HG03460 (cell line): ENCODE measurements around the gene ZCCHC12.
"Not testable (repeated sequence)": the region's sequence is repeated elsewhere in the genome, so short reads cannot be mapped to it uniquely, and the experiment has no call there.

Experiments used
- ATAC-seq: cut with Tn5 transposase; IDR thresholded peaks from one replicate; pipeline ENCODE4 v1.9.1; 2021; ENCODE audit not compliant: unreplicated experiment

ZCCHC12 gene

DNA sequence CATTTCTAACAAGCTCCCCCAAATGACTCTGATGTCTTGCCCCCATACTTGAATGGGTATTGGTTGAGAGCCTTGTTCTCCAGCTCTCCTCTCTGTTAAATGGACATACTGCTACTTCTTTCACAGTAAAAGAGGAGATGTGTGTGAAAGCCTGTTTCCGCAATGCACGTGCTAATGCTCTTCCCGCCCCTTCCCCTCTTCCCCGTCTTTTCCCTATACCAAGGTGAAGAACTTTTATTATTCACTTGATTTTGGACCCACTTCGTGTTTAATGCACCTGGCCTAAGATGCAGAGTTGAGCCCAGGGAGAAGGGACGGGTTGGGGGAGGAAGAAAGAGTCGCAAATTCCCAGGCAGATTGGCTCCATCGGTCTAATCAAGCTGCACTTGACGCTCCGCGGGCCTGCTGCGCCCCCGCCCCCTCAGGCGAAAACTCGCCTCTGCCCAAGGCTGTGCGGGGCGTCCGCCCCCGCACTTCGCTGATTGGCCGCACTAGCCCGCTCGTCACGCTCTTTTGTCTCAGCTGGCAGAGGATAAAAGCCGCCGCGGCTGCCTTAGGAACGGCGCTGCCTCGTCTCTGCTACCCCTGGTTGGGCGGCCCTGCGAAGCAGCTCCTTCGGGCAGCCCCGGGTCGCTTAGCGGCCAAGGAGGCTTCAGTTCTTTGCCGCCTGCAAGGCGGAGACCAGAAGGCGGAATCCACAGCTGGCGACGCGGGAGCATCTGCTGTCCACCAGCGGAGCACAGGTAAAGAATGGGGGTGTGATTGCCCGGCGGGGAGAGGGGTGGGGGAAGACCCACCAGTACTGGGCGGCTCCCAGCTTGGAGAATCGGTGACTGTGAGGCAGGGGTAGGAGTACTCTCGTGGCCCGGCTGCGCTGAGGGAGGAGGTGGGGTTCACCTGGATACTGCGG is at the start of gene ZCCHC12:
ZCCHC12 (plus strand) TSS at position 562 of the 910 bp plus-strand sequence. CDS start 1,421 bp downstream, outside the sequence.
- no peak for ATAC-seq

DNA sequence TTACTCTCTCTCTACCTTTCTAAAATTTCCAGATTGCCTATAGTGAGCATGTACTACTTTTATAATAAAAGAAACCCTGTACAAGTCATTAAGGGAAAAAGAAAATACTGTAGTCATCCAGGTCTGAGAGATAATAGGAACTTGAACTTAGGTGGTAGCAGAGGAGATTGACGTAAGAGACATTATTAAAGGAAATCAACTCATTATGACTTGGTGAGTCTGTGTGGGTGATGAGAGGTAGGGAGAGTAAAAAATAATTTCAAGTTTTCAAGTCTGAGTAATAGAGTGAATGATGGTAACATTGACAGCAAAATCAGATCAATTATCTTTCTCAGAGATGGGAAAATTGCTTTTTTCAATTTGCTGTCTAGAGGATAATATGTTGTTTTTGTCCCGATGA is 44.0 kb upstream of the ZCCHC12 start:
- ATAC-seq, result no peak

DNA sequence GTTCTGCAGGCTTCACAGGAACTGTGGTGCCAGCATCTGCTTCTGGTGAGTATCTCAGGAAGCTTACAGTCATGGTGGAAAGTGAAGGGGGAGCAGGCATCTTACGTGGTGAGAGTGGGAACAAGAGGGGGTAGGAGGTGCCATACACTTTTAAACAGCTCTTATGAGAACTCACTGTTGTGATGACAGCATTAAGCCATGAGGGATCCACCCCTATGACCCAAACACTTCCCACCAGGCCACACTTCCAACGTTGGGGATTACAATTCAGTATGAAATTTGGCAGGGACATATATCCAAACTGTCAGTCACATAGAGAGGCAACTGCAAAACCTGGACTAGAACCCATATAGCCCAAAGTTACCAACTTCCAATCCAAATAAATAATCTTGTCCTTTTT is 43.1 kb upstream of the ZCCHC12 start:
- ATAC-seq, result no peak

DNA sequence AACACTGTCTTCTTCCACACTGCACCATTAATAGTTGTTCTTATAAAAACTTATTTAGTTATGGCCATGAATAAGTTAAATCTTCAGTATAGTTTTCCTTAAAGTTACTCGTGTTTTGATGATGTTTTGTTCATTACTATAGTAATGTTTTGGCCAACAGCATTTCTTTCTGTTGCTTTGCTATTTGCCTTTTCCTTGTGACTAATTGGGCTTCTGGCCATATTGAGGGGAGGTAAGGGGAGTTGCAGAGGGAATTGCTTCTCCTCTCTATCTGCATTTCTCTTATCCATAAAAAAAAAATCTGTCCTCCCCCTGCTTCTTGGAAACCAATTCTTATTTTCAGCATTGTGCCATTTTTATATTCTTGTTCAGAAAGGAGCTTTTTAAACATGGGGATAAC is 42.7 kb upstream of the ZCCHC12 start:
- no peak for ATAC-seq

DNA sequence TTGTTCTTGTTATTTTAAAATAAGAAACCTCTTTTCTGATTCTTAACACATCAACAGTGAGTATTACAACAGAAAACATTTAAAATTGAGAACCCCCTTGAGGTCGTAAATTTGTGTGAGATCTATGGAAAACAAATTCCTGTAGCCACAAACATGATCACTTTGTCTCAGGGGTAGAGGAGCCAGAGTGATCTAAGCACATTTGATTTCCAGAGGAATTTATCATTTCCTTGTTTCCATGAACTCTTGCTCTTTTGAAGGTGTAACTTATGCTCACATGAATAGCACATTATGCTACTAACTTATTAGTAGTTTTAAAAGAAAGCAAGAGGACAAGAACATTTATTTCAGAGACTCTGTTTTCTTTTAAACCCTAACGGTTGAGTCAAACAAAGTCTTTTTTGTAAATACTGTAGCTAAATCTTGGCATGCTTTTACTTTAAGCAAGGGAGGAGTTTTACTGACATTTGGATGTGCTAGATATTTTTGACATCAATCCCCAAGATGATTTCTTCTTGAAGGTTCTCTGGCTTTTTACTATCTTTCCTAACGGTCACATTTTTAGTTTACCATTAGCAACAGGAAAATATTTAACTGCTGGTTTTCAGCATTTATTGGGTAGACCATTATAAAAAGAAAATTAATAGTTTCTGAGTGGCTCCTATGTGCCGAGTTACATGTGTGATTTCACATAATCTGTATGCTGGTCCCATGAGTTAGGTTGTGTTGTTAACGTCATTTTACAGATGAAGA is 27.9 kb upstream of the ZCCHC12 start:
- ATAC-seq, result no peak

DNA sequence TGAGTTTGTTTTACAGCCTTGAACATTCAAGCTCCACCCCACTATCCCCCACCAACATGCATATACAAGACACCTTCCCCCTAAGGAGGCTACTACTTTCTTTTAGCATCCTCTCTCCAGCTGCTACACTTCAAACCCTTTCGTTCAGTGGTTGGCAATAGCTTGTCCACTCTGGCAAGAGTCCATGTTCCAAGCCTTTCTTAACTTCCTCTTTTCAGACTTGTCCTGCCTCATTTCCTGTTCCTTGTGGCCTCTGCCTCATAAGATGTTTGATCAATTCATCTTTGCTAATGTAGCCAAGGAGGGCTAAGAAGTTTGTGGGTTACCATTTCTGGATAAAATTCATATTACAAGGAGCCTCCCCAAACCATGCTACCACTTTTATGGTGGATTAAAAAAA is 20.8 kb upstream of the ZCCHC12 start:
- no peak for ATAC-seq

DNA sequence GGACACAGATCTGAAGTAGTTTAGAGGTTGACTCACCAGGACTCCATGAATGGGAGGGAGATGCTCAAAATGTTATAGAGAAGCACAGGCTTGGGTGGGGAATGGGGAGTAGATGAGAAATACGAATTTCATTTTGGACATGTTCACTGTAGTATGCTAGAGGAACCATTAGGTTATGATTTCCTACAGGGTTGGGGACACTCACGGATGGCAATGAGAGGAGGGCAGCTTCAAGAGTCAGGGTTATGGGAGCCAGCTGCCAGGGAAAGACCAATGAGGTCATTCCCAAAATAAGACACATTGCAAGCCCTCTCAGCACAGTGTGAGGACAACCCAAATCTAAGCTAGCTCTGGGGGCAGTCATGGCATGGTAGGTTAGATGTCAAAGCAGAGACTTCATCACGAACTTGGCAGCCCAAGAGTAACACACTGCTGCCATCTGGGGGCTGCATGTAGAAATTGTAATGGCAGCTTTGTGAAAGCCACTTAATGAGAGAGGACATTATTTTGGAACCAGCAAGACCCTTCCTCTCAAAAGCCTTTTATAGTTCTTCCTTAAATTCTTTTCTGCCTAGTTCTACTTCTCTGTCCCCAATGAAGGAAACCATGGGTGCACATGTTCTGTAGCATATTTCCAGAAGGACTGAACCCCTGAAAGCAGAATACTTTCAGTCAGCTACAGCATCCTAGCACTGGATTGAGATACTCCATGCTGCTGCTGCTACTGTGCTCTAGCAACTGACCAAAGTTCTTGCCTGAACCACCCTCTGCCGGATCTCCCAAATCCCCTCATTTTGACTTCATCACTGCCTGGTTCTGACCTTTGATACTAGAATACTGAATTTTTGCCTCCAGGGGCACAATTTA is 16.2 kb upstream of the ZCCHC12 start:
- ATAC-seq, result no peak

DNA sequence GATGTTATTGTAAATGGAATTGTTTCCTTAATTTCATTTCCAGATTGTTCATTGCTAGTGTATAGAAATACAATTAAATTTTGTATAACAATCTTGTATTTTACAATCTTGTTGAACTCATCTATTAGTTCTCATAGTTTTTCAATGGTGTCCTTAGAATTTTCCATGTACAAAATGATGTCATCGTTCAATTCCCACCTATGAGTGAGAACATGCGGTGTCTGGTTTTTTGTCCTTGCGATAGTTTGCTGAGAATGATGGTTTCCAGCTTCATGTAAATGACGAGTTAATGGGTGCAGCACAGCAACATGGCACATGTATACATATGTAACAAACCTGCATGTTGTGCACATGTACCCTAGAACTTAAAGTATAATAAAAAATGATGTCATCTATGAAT is 6.4 kb upstream of the ZCCHC12 start:
- ATAC-seq, result not testable (repeated sequence)

DNA sequence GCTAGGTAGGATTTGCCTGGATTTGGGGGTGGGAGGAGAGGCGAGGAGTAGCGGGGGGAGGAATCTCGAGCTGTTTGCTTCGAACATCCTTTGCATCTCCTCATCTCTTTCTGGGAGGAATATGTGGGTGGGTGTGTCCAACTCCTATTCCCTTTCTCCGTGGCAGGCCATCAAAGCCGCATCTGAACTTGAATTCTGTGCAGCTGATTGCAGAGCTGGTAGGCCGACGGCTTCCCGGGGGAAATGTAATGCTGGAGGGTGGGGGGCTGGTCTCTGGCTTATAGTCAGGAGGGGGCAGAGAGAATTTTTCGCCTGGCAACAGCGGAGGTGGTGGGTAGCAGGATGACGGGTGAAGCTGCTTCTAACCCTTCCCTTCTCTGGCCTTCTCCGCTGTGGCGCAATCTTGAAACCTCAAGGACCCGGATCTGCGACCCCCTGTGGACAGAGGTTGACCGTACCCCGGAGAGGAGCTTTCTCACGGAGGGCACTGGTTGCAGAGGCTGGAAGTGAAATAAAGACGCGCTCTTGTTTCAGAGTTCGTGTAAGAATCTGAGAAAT is 628 bp downstream of the ZCCHC12 start:
- no peak for ATAC-seq

DNA sequence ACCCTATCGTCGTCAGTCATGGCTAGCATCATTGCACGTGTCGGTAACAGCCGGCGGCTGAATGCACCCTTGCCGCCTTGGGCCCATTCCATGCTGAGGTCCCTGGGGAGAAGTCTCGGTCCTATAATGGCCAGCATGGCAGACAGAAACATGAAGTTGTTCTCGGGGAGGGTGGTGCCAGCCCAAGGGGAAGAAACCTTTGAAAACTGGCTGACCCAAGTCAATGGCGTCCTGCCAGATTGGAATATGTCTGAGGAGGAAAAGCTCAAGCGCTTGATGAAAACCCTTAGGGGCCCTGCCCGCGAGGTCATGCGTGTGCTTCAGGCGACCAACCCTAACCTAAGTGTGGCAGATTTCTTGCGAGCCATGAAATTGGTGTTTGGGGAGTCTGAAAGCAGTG is 1.6 kb downstream of the ZCCHC12 start:
- ATAC-seq, result no peak

DNA sequence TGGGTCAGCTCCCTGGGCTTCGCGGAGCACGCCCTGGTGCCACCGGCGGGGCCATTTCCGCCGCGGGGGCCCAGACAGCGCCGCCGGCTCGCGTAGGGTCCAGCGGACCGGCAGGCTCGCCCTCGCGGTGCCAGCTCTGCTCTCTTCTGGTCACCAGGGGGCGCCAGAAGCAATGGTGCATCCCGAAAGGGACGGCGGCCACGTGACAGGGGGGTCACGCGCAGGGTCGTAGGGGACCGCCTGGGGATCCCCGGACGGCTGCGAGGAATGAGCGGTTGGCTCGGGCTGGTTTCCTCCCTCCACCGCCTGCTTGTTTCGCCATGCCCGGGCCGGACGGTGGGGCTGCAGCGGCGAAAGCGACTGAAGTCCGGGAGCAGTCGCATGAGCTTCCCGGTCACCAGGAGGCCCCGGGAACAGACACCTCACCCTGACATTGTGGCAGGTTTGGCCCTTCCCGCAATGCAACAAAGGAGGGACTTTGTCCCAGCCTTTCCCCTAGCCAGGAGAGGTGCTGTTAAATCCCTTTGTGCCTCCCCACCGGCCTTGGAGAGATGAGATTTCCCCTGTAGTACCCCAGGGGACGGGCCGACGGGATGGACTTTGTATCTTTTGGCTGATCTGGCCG is 15.8 kb downstream of the ZCCHC12 start:
- ATAC-seq, result no peak

DNA sequence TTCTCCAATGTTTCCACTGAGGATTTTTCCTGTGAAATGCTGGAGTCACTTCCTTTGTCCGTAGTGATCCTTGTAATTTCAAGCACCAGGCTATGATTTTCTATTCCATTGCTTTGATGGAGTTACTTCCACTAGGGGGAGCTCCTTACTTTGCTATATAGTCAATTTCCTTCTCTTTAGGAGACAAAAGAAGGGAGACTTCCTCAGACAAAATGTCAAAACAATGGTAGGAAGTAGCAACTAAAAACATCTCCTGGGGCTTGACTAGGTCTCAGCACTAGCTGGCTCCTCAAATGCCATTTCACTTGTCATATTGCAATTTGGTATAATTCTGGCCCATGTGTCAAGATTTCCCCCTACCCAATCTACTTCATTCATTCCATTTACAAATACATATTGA is 24.1 kb downstream of the ZCCHC12 start:
- no peak for ATAC-seq

DNA sequence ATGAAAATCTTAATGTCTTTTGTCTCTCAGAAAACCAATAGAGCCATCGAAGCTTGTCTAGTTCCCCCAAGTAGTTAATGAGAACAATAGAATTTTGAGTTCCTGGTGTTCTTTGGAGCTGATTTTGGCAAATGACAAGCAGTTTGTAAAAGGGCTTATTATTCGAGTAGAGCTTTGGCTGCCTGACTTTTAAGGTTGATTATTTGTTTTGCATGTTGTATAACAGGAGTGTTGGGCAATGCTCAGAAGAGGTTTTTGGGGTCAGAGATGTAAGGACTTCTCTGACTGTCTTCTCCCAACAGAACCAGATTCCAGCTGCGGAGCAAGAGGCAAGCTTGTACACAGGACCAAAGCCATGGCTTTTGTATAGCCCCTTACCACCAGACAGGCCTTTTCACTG is 30.0 kb downstream of the ZCCHC12 start:
- ATAC-seq, result no peak

DNA sequence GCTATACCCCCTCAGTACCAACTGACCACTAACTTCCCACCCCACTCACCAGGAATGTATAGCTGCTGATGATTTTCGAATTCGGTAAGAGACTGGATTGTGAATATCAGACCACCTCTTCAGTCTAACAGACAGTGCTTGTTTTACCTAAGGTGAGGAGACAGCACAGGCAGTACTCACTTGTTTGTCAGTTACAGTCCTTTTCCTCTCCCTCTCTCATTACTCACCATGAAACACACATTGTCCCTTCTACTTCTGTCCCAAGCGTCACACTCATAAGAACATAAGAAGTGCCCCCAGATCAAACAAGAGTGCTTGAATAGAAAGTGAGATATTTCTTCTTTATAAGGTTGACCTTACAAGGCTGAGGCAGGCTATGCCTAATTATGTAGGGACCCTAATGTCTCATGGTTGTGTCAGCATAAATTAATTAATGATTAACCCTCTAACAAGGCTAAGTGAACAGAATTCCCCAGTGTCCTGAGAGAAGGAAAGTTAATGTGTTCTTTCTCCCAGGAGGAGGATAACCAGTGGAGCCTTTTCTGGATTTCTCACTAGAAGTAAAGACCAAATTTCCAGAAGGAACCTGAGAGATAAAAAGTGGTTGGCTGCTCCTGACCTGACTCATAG is 32.2 kb downstream of the ZCCHC12 start:
- ATAC-seq, result no peak

DNA sequence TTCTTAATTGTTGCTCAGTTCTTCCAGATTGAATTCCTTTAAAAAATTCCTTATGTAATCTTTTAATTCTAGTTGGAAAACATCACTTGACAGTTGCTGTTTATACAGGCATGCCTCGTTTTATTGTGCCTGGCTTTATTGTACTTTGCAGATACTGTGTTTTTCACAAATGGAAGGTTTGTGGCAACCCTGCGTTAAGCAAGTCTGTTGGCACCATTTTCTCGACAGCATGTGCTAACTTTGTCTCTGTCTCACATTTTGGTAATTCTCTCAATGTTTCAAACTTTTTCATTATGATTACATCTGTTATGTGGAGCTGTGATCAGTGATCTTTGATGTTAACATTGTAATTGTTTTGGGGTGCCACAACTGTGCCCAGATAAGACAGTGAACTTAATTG is 33.4 kb downstream of the ZCCHC12 start:
- no peak for ATAC-seq

DNA sequence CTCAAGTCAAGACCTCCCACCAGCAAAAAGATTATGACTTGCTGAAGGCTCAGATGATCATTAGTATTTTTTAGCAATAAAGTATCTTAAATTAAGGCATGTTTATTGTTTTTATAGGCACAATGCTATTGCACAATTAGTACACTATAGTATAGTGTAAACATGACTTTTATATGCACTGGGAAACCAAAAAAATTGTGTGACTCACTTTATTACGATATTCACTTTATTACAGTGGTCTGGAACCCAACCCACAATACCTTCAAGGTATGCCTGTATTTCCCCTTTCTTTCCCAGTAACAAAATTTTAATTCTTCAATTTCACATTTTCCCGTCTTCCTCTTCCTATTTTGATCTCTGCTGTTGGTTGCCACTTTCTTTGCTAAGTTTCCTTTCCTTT is 37.7 kb downstream of the ZCCHC12 start:
- no peak for ATAC-seq

DNA sequence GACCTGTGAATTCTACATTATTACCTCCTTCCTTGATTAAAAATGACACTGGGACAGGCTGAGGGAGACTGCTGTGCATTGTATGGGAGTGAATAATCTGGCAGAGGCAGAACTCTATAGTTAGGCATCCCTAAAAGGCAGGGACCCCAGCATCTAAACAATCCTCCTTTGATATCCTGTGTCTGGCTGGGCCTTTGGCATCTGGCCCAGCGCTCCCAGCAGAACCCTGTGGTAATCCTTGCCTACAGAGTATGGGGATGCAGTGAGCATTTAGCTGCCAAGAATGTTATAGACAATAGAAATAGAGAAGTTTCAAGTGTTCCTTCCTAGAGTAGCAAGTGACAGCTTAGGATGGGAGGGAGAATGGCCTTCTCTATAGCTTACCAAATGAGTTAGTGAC is 38.5 kb downstream of the ZCCHC12 start:
- ATAC-seq, result no peak

DNA sequence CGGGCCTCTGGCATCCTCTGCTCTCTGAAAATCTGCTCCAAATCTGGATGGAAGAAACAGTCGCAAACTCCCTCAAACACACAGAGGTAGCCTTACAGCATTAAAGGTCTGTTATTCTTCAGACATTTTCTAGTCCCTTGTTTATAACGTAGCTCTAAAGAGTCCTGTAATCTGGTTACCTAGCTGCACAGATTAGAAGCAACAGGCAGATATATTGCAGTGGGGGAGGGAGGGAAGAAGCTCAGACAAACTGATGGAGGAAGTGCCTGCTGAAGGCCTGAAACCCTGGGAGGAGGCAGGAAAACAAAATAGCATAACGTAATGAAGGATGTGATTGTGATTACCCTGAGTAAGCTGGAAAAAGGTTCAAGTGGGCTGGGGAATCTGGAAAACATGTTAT is 39.4 kb downstream of the ZCCHC12 start:
- no peak for ATAC-seq

DNA sequence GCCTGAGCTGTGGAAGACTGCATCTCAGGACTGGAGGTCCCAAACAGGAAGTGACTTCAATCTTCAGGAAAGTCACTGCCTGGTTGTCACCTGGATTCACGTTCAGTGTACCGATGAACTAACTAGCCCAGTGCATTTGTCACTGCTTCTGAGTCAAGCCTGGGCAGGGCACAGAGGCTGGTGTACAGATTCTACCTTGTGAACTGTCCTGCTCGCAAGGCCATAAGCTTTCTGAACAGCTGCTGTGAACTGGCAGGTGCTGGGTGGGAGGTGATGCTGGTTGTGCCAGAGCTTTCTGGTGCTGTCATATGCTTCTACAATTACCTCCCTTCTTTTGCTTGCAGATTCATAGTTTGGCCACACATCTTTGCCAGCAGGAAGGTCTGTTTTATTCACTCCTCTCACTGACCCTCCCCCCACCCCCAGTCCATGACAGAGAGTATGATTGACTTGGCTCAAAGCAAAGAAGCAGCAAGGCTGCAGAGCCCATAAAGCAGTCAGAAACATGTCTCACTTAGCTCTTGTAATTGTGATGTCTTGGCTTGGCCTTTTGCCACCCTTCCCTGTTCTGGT is 40.5 kb downstream of the ZCCHC12 start:
- ATAC-seq, result no peak

DNA sequence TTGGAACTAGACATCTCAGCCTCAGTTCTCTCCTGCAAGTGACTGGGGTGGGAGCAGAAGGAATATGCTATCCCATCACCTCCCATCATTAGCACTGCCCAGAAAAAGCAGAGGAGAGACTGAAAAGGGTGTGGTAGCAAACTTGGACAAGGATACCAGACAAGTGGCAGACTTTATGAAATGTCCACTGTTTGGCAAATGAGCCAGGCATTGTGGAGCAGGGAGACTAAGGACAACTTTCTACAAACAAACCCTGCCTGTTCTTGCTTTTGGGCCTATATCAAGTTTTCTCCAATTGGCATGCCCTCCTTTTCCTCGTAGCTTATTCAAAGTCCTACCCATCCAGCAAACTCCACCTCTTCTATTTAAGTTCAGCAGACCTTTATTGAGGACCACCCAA is 41.6 kb downstream of the ZCCHC12 start:
- ATAC-seq, result no peak
